Activated CD8-positive, alpha-beta memory T cell treated with anti-CD3 and anti-CD28 coated beads, Interleukin-2, amount 50 U/mL, for 1 hour (primary cell): ENCODE measurements around the gene PAIP2.
"Not testable (repeated sequence)": the region's sequence is repeated elsewhere in the genome, so short reads cannot be mapped to it uniquely, and the experiment has no call there.

Source experiments
- DNase-seq: peaks from one replicate; pipeline ENCODE4 v3.0.0-alpha.2; 2020; ENCODE audit errors: extremely low read depth

The PAIP2 gene

GRCh38 chr5:139378101-139378825 lies 36.6 kb downstream of the PAIP2 start:
- DNase-seq, result no peak

GRCh38 chr5:139378941-139379361 lies 37.3 kb downstream of the PAIP2 start:
- no peak for DNase-seq

- DNase-seq, result no peak
Measured at GRCh38 chr5:139379626-139380449, 38.2 kb downstream of the PAIP2 start.

- no peak for DNase-seq
Measured at GRCh38 chr5:139381837-139382761, 40.4 kb downstream of the PAIP2 start.

GRCh38 chr5:139382807-139383206 lies 41.2 kb downstream of the PAIP2 start:
- no peak for DNase-seq

GRCh38 chr5:139383275-139383992 lies 41.8 kb downstream of the PAIP2 start, which contains the start of gene SLC23A1:
SLC23A1 (minus strand) TSS chr5:139383297; CDS start chr5:139383253, 44 bp downstream.
- no peak for DNase-seq

- DNase-seq, result no peak
Measured at GRCh38 chr5:139383993-139384590, 42.4 kb downstream of the PAIP2 start.

GRCh38 chr5:139384591-139385051 lies 43.0 kb downstream of the PAIP2 start:
- DNase-seq, result no peak

GRCh38 chr5:139385061-139386049 lies 43.7 kb downstream of the PAIP2 start:
- no peak for DNase-seq

- no peak for DNase-seq
Measured at GRCh38 chr5:139386050-139386438, 44.4 kb downstream of the PAIP2 start.

- DNase-seq, result not testable (repeated sequence)
Measured at GRCh38 chr5:139386956-139387355, 45.3 kb downstream of the PAIP2 start.

- DNase-seq, result no peak
Measured at GRCh38 chr5:139387611-139388197, 46.0 kb downstream of the PAIP2 start.

GRCh38 chr5:139388198-139388821 lies 46.7 kb downstream of the PAIP2 start:
- no peak for DNase-seq

- no peak for DNase-seq
Measured at GRCh38 chr5:139389701-139390638, 48.3 kb downstream of the PAIP2 start, which contains the start of gene MZB1. MZB1 (minus strand) TSS chr5:139389913; CDS start chr5:139389856, 57 bp downstream.

- DNase-seq, result no peak
Measured at GRCh38 chr5:139390639-139391569, 49.2 kb downstream of the PAIP2 start.
